ENCODE results near the gene TRABD2B. TPM values are rescaled to one million over a fixed set of nuclear protein-coding genes. Genes with fewer than 3 reads are reported as not detected.

The TRABD2B gene
- total RNA-seq, 1 donor, result not detected

DNA sequence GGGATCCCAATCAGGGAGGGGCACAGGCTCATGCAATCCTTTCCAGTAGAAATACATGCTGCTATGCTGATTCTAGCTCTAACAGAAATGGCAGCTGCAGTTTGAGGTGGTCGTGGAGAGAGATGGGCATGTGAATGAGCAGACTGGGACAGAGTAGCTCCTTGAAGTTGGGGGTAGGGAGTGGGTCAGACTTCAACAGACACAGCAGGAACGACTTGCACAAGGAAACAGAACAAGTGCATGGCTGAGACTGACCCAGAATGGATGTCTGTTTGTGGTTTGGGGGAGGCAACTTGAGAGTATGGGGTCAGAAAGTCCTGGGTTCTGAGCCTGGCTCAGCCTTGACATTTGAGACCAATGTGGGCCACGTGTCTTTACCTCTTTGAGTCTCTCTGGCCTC, 25.1 kb upstream of the TRABD2B start:
- no peak for DNase-seq (ENCODE audit: low read depth in 2 of 3, low spot score in 2 of 3)

DNA sequence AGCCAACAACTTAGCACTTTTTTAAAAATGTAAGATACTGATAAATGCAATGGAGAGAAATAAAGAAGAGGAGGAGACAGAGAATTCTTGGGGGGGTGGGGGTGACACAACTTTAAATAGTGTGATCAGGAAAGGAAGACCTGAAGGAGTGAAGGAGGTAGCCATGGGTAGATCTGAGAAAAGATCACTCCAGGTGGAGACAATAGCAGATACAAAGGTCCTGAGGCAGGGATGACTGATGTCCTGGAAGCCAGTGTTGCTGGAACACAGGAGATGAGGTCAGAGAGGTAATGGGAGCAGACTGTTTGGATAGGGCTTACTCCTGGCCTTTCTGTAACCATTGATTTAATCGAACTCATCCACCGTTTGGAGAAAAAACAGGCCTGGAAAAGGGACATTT, 24.6 kb upstream of the TRABD2B start:
- DNase-seq (ENCODE audit: low read depth in 2 of 3, low spot score in 2 of 3), result no peak

DNA sequence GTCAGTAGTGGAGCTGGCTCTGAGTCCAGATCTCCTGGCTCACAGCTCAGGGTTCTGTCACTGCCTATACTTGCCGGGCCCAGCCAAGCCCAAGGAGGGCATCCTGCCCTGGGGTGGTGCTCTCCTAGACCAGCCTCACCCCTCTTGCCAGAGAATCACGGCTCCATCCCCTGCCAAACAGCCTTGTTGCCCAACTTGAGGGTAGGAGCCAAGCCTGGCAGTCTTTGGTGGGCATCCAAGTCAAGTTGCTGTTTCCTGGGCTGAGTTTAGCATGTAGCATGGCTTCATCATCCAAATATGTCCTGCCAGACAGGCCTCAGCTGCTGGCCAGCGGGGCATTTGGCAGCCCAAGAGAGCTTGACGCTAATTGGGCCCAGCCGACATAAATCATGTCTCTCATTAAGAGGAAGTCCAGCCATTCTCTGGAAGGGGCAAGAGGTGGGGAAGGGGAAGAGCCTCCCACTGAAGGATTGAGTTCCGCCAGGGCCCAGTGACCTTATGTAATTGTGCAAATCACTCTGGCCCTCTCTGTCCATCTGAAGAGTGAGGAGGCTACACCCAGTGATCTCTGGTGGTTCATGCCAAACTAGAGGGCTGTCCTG, 22.6 kb upstream of the TRABD2B start:
- no peak for DNase-seq (ENCODE audit: low read depth in 2 of 3, low spot score in 2 of 3)

DNA sequence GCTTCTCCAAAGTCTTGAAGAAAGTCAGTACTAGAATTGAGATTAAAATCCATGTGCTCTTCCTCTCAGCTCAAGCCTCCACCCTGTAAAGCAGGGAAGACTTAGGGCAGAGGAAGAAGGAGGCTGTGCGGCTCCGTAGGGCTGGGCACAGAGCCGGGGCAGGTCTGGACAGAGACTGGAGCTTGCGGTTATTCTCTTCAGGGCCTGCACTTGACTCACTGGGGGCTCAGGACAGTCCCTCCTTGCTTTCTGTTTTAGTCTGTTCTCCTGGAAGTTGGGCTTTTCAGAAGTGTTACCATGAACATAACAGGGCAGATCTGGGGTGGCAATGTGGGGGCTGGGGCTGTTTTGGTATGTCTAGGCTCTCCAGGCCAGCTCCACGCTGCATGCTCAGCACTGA, 21.6 kb upstream of the TRABD2B start:
- DNase-seq (ENCODE audit: low read depth in 2 of 3, low spot score in 2 of 3), result no peak

DNA sequence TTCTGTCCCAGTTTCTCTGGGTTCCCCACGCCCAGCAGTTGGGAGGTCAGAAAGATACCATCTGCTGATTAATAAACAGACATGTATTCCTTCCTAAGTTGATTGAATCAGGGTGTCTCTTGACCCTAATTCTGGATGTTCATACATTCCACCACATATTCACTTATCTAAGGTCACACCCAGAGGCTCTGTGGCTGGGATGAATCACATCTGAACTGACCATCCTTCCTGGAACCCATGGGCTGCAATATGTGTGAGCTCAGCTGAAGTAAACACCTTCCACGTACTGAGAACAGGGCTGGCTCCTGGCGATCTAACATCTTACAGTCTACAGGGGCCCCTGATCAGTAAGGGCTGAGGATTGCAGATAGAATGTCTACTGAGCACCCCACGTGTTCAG, 20.5 kb upstream of the TRABD2B start:
- DNase-seq (ENCODE audit: low read depth in 2 of 3, low spot score in 2 of 3), result no peak

DNA sequence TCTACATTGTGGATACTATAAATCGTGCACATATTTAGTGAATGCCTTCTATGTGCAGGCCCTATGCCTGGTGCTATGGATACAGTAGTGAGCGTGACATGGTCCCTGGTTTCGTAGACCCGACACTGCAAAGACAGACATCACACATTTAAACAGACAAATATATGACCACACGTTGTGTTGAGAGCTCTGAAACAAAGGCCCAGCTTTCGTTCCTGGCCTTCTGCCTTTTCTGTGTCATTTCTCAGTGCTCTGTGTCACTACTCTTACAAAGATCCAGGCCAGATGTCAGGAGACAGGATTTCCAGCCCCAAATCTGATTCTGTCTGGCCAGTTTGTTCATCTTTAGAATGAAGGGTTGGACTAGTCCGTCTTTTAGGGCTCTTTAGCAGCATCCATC, 19.3 kb upstream of the TRABD2B start:
- no peak for DNase-seq (ENCODE audit: low read depth in 2 of 3, low spot score in 2 of 3)

DNA sequence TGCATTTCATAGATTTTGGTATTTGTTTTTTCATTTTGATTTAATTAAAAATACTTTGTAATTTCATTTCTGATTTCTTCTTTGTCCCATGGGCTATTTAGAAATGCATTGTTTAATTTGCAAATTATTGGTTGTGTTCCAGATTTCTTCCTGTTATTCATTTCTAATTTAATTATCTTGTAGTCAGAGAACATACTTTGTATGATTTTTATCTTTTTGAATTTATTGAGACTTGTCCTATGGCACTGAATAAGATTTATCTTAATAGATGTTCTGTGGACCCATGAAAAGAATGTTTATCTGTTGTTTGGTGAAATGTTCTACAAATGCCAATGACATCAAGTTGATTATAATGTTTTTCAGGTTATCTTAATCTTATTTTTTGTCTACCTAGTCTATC, 16.1 kb upstream of the TRABD2B start:
- no peak for DNase-seq (ENCODE audit: low read depth in 2 of 3, low spot score in 2 of 3)

DNA sequence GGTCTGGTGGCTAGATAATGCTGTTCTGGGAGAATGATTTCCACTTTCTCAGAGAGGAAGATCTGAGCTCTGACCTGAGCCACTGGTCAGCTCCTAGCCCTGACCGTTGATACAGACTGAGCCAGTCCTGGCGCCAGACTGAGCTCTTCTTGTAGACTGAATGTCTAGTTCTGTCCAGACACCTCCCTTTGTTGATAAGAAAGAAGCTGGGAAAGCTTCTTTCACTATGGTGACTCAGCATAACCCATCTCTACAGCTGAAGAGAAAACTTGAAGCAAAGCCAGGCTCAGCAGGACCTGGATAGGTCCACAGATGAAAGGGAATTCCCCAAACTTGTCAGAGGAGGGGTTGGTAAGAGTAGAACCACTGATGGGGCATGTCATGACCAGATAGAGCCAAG, 9.9 kb upstream of the TRABD2B start:
- DNase-seq (ENCODE audit: low read depth in 2 of 3, low spot score in 2 of 3), result no peak

DNA sequence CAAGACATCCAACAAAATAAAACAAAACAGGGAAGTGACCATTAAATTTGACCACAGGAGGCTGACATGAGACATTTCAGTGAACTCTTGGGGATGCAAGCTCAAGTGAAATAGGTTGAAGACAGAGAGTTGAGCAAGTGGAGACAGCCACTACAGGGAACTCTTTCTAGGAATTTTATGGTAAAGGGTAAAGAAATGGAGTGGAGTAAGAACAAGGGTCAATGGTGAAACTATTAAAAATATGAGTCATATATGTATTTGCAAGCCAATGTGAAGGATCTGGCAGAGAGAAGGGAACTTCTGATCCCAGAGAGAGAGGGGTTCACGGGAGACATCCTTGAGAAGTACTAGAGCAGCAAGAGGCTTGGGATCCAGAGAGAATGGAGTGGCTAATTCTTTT, 9.1 kb upstream of the TRABD2B start:
- no peak for DNase-seq (ENCODE audit: low read depth in 2 of 3, low spot score in 2 of 3)

DNA sequence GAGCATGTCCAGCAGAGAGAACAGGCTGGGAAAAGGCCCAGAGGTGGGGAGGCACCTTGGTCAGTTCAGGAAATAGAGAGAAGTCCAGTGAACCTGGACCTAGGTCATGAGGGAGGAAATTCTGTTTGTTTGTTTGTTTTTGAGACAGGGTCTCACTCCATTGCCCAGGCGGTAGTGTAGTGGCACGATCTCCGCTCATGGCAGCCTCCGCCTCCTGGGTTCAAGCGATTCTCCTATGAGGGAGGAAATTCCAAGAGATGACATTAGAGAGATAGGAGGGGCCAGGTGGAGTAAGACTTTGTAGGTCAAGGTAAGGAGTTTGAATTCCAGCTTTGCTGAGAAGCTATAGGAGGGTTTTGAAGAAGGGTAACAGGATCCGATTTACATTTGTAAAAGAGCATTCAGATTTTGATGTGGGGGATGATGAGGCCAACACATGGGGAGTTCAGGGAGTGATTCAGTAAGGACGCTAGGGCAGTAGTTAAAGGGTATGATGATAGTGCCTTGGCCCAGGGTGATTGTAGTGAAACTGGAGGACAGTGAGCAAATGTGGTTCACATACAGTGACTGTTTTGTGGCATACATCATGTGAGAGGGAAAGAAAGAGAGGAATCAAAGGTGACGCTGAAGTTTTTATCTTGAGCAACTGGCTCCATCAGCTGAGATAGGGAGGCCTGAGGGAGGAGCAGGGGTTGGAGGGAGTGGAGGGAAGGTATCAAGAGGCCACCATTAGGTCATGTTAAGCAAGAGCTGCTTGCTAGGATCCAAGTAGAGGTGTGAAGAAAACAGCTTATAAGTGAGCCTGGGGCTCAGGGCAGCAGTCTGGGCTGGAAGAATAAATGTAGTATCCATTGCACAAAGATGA, 8.3 kb upstream of the TRABD2B start:
- DNase-seq (ENCODE audit: low read depth in 2 of 3, low spot score in 2 of 3), result no peak

DNA sequence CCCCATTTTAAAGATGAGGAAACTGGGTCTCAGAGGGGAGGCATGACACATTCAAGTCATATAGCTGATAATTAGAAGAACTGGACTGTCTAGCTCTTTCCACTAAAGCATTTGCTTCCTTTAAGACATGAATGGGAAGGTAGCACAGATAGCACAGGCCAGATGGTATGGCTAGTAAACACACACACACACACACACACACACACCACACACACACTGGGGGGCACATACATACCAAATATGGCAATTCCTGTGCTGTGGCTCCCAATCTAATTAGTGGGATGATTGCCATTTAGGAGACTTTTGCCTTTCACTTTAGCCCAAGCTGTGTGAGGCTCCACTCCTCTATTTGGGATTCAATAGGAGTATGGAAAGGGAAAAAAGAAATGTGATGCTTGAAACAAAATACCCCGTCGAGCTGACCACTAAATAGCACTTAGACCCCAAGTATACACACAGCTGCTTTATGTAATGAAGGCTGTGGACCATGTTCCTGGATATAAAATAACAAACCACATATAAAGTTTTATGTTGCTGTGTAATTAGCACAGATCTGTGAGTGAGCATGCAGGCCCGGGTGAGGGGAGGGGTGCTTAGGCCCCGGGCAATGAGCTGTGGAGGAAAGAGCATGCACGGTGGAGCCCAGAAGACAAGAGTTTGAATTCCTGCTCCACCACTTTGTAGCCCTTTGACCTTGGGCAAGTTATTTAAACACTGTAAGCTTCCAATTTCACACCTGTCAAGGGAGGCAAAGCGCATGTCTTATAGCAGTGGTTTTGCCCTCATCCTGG, 6.8 kb upstream of the TRABD2B start:
- no peak for DNase-seq (ENCODE audit: low read depth in 2 of 3, low spot score in 2 of 3)

DNA sequence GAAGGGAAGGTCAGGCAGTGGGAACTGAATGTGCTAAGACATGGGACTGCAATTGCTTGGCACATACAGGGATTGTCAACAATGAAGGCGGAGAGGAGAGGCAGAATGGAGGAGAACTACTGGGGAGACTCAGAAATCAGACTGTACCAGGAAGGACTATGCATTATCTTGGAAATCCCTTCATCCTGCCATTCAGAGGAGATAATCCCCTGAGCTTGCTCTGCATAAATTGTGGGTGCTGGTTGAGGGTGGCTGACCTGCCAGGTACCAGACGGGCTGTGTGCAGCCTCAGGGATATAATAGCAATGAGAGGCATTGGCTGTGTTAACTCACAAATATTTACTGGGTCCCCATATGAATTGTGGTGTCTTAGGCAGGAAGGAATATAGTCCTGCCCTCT, 5.0 kb upstream of the TRABD2B start:
- DNase-seq (ENCODE audit: low read depth in 2 of 3, low spot score in 2 of 3), result no peak

DNA sequence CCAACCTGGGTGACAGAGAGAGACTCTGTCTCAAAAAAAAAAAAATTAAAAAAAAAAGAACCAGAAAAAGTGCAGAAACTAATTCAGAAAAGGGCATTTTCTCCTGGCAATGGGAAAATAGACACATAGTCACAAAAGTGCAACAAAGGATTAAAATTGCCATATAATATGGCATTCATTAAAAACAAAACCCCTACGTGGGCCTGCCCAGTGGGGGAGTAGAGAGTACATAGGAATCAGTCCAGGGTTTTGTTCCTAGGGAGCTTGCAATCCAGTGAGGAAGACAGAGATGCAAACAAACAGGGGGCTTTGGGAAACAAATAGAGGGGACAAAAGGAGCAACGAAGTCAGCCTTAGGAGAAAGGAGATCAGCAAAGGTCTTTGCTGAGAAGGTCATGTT, 4.5 kb upstream of the TRABD2B start:
- no peak for DNase-seq (ENCODE audit: low read depth in 2 of 3, low spot score in 2 of 3)

DNA sequence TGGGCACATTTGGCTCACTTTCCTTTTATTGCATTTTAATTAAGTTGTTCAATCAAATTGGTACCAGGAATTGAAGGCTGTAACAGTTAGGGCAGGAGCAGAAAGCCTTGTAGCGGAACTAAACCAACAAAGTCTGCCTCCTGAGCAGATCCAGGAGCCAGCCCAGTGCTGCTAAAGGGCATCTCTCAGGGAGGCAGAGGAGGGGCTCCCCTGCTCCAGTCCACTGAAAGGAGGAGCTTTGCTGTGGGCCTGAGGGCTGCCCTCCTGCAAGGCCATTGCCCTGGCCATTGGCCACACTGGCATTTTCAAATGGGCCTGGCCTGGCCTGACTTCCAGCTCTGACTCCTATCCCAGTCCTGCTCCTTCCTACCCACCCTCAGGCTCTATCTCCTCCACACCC, 3.7 kb upstream of the TRABD2B start:
- no peak for DNase-seq (ENCODE audit: low read depth in 2 of 3, low spot score in 2 of 3)

DNA sequence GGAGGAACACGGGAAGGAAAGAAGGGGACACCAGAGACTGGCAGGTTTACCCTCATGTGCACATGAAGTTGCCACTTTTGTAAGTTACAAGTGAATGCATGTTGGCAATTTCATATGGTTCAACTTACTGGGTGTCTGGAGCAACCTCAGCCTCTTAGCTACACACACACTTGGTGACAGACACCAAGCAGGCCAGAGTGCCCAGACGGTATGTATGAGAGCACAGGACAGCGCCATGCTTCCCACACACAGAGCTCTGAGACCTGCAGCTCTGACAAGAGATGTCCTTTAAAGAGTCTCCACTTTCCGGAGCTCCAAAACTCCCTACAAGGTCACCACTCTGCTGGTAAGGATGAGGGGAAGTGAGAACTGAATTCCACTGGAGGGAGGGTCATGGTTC, 1.9 kb upstream of the TRABD2B start:
- no peak for DNase-seq (ENCODE audit: low read depth in 2 of 3, low spot score in 2 of 3)

DNA sequence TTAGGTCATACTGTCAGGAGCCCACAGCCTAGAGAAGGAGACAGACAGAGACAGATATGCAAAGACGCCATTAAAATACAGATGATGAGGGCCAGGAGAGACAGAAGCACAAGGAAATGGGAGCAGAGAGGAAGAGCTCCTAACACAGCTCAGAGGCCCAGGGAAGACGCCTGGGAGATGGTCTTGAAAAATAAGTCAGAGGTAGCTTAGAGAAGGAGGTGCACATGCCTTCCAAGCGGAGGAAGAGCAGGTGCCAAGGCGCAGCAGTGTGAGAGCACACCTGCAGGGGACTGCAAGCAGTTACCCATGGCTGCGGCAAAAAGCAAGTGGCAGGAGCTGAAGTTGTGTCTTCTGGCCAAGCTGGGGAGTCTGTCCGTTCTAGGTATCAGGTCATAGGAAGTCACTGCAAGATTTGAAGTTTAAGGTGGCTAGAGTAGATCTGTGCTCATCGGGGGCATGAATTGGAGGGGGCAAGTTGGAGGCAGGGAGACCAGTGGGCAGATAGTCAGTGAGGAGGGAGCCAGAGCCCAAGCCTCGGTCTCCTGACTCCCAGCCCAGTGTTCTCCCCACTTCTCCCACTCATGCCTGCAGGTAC, 1.3 kb upstream of the TRABD2B start:
- no peak for DNase-seq (ENCODE audit: low read depth in 2 of 3, low spot score in 2 of 3)

DNA sequence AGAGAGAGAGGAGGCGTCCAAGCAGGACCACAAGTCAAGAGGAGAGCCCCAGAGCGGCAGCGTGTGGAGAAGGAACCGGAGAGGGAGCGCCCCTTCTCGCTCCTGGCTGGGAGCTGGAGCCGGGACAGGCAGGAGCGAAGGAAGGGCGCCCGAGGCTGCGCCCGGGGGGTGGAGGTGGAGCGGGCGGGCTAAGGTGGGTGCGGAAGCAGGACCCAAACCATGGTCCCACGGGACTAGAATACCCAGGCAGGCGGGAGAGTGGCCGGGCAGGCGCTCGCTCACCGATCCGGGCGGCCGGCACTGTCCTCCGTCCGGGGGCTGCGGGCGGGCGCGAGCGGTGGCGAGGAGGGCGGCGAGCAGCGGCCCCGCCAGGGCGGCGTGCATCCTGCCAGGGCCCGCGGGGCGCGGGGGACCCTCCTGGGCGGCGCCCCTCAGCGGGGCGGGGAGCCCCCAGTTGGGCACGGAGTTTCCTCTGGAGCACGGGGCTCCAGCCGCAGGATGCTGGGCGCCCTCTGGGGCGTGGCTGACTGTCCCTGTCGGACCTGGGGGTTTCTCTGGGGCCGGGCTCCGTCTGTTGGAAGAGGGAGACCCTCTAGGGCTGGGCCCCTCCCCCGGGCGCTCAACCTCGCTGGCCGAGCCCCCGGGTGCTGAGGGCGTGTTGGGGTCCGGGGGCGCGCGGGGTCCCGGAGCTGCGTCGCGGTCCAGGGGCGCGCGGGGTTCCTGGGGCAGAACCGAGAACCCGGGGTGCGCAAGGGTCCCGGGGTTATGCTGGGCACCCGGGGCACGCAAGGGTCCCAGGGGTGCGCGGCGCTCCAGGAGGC, 569 bp downstream of the TRABD2B start:
- DNase-seq (ENCODE audit: low read depth in 2 of 3, low spot score in 2 of 3), result no peak

DNA sequence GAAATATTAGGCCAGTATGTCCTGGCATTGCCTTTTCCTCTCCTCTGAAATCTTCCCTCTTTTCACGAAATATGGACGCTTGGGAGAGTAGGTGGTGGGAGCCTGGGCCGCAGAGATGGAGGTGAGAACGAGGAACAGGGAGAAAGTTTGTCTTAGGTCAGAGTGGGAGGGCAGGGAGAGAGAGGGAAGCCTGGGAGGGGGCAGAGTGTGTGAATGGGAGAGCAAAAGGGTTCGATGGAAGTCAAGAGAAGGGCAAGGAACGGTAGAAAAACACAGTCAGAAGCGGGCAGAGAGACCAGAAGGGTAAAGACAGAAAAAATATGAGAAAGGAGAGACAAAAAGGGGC, 1.2 kb downstream of the TRABD2B start:
- no peak for DNase-seq (ENCODE audit: low read depth in 2 of 3, low spot score in 2 of 3)

DNA sequence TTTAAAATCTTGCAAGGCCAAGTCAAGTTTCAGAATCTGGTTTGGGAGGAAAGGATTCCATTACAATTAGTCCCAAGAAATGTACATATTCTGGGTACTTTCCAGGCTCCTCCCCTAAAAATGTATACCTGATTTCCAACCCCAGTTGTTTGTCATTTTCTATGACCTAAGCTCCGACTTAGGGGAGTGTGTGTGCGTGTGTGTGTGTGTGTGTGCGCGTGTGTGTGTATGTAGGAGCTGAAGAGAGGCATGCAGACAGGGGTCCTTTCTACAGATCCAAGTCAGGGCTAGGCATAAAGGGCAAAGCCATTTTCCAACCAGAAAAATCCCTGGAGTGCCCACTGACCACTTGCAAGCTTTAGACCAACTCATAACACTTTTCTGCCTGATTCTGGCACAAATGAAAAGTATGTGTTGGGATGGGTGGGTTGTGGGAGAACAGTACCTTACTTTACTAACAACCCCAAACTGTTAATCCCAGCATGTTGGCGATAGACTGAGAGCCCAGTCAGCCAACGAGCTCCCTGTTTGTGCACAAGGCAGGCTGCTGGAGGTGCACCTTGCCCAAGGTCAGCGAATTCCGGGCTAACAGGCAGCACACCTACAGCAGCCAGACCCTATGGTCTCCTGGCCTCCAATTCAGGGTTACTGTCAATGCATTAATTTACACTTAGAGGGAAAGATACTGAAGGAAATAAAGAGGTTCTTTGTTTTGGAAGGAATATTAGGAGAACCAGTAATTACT, 1.7 kb downstream of the TRABD2B start:
- DNase-seq (ENCODE audit: low read depth in 2 of 3, low spot score in 2 of 3), result no peak

Measured in hematopoietic multipotent progenitor cell (in vitro differentiated cells).